ENCODE measurements around the gene ARMC5. TPM values are rescaled to one million over a fixed set of nuclear protein-coding genes. Genes with fewer than 3 reads are reported as not detected.

The ARMC5 gene
- total and polyA plus RNA-seq, 9 of the 15 experiments (the other 6 are each of a cell fraction or from before 2014, with no cell fraction given), result 0.11 to 13.5 (median 2.1) TPM

GRCh38 chr16:31489298-31489564 lies 29.9 kb downstream of the ARMC5 start:
- WGBS (ENCODE audit: insufficient coverage, low coverage, missing lambda C conversion rate), result 98% methylated on average over 7 of the region's 7 CpGs
- Histone ChIP-seq H3K9me1 (ENCODE audit: control insufficient read depth, insufficient read depth, low read length) (no peaks in the 10 kb centered on the region), H3K9ac (ENCODE audit: insufficient read depth in 1 of 2, low read depth in 2 of 2, low read length in 2 of 2) (no peak overlapping the region), H3K9me3 (replicated peaks; ENCODE audit: control insufficient read depth, insufficient read depth, low read depth, low read length) (no peaks in the 10 kb centered on the region), H2AFZ (ENCODE audit: low read depth, low read length) (no peak overlapping the region), H3K27ac (ENCODE audit: extremely low read depth, low read depth, low read length) (no peak overlapping the region), H4K20me1 (replicated peaks; ENCODE audit: control insufficient read depth, insufficient read depth, low read length) (no peaks in the 10 kb centered on the region), H3K4me1 (replicated peaks in 1 of 2; ENCODE audit: control insufficient read depth in 2 of 2, insufficient read depth in 2 of 2, low read length in 2 of 2) (peaks cover 5 to 14% of the 10 kb centered on the region in 2 experiments; a peak in 3 of 5 replicates), H3K36me3 (ENCODE audit: control insufficient read depth, insufficient read depth, low read length) (peaks cover 33% of the 10 kb centered on the region; the same call in 2 of the 3 replicates), H3K4me2 (ENCODE audit: insufficient read depth, low read length) (no peak overlapping the region), H3K27me3 (ENCODE audit: control insufficient read depth in 2 of 2, insufficient read depth in 2 of 2, low read length in 2 of 2) (no peaks in the 10 kb centered on the region), H3K79me2 (ENCODE audit: control insufficient read depth, insufficient read depth, low read length) (no peaks in the 10 kb centered on the region), H3K4me3 (no peak overlapping the region)
- no TSS peak for BruUV-seq (replicated peaks)
- TF ChIP-seq POLR2A (conservative IDR thresholded peaks at IDR 0.05) (0 out of 2 replicates have a peak, but pooled peaks have one; percentile 36), HNRNPUL1 (IDR thresholded peaks at IDR 0.05; ENCODE audit: low read length) (no peak), POLR2AphosphoS2 (IDR thresholded peaks at IDR 0.05; ENCODE audit: low read length) (peak; percentile 56; the same call in 1 of the 2 replicates)
- no peak for FAIRE-seq
- ChIA-PET CTCF (ENCODE audit: low intra/inter-chr PET ratio) (no interaction called here), POLR2A (interaction anchor here (0.6 to 4.3 kb wide), 4 partner anchors 8 to 18 kb away, joined by 3 to 20 read pairs (median 8); partner anchors contain the start of gene RUSF1)
- in situ Hi-C loops (cut with MboI) (no loop called here), intact Hi-C loops (cut with micrococcal nuclease) (no loop called here)
- no peak for DNase-seq (ENCODE audit: extremely low read depth in 1 of 4, low spot score in 3 of 4)
- no peak for ATAC-seq

- intact Hi-C loops (cut with micrococcal nuclease), result no loop called here
- TF ChIP-seq RBM17 (IDR thresholded peaks at IDR 0.05; ENCODE audit: borderline replicate concordance, low read depth, low read length) (no peak), ZNF507 (tag; conservative IDR thresholded peaks at IDR 0.05) (no peak), ZBTB1 (CRISPR knock-in tag; IDR thresholded peaks at IDR 0.05; ENCODE audit: borderline replicate concordance, low read depth) (no peak), ZNF280A (IDR thresholded peaks at IDR 0.05; ENCODE audit: low read depth, partially characterized antibody) (no peak), FIP1L1 (IDR thresholded peaks at IDR 0.05; ENCODE audit: low read depth, low read length, poor library complexity, severe bottlenecking) (no peak), ZNF77 (CRISPR knock-in tag; IDR thresholded peaks at IDR 0.05) (no peak), NFIX (CRISPR knock-in tag; IDR thresholded peaks at IDR 0.05; ENCODE audit: low read depth) (no peak), ZNF140 (CRISPR knock-in tag; IDR thresholded peaks at IDR 0.05) (no peak), KLF10 (CRISPR knock-in tag; IDR thresholded peaks at IDR 0.05) (no peak), HNRNPH1 (optimal IDR thresholded peaks at IDR 0.05; ENCODE audit: low read depth, low read length) (no peak)
- peaks cover 39% of the 10 kb centered on the region; the same call in 2 of the 3 replicates for H3K36me3 ChIP-seq (ENCODE audit: control insufficient read depth, insufficient read depth, low read length)
- WGBS (ENCODE audit: insufficient coverage, low coverage, missing lambda C conversion rate), result 89% methylated on average over 18 of the region's 22 CpGs
- no peaks in the 10 kb centered on the region for H4K20me1 ChIP-seq (replicated peaks; ENCODE audit: control insufficient read depth, insufficient read depth, low read length)
- H3K27ac ChIP-seq (ENCODE audit: extremely low read depth, low read depth, low read length), result no peak overlapping the region
- peaks cover under 1% of the 10 kb centered on the region for H3K9me1 ChIP-seq (ENCODE audit: control insufficient read depth, insufficient read depth, low read length)
- H3K9me3 ChIP-seq (replicated peaks; ENCODE audit: control insufficient read depth, insufficient read depth, low read depth, low read length), result no peaks in the 10 kb centered on the region
- no peak for FAIRE-seq
- CTCF ChIA-PET (ENCODE audit: low intra/inter-chr PET ratio), result no interaction called here
- H2AFZ ChIP-seq (ENCODE audit: low read depth, low read length), result no peak overlapping the region
- ATAC-seq, result no peak
- H3K27me3 ChIP-seq (ENCODE audit: control insufficient read depth in 2 of 2, insufficient read depth in 2 of 2, low read length in 2 of 2), result no peaks in the 10 kb centered on the region
- POLR2A ChIA-PET, result interaction anchor here (0.6 to 2.8 kb wide), 5 partner anchors 8 to 13 kb away, joined by 3 to 13 read pairs (median 5); no protein-coding TSS in a partner anchor
- no peak overlapping the region for H3K9ac ChIP-seq (ENCODE audit: insufficient read depth in 1 of 2, low read depth in 2 of 2, low read length in 2 of 2)
- no peaks in the 10 kb centered on the region for H3K79me2 ChIP-seq (ENCODE audit: control insufficient read depth, insufficient read depth, low read length)
- no peak overlapping the region for H3K4me3 ChIP-seq
- H3K4me2 ChIP-seq (ENCODE audit: insufficient read depth, low read length), result no peak overlapping the region
- TSS peak; percentile 33 for BruUV-seq (replicated peaks)
- no peak for DNase-seq (ENCODE audit: extremely low read depth in 1 of 4, low spot score in 3 of 4)
- peaks cover 0 to 7% of the 10 kb centered on the region in 2 experiments; a peak in 2 of 5 replicates for H3K4me1 ChIP-seq (replicated peaks in 1 of 2; ENCODE audit: control insufficient read depth in 2 of 2, insufficient read depth in 2 of 2, low read length in 2 of 2)
- in situ Hi-C loops (cut with MboI), result no loop called here
Measured at GRCh38 chr16:31489616-31490584, 30.6 kb downstream of the ARMC5 start.
